ENCODE data around the gene ANK3. TPM values are rescaled to one million over a fixed set of nuclear protein-coding genes. Genes with fewer than 3 reads are reported as not detected.

The ANK3 gene
- total RNA-seq, 1 experiment from 2014 or later: 15.3 TPM

DNA sequence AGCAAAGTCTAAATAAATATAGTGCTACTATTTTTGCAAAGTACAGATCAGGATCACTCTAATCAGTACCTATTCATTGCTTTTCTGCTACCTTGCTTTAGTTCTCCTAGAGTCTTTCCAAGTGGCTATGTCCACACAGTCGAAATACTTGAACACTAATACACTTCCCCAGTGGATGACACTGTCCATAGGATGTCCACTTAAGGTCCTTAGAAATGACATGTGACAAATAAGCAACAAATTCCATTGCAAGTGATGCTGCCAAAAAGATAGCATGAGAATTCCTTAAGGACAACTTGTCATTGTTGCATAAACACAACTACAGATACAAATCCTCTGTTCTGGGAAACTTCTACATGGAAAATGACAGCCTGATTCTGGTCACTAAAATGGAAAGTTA lies 93.6 kb downstream of the ANK3 start:
- DNase-seq (ENCODE audit: low read depth, low spot score) (no peak), ATAC-seq (no peak)
- Histone ChIP-seq H3K9me2 (ENCODE audit: insufficient read depth) (no peaks in the 10 kb centered on the region), H3K27ac (ENCODE audit: low read depth, low read length) (no peak overlapping the region), H3K9me3 (ENCODE audit: control insufficient read depth in 1 of 2, insufficient read depth in 1 of 2, low read depth in 1 of 2, low read length in 2 of 2) (no peaks in the 10 kb centered on the region), H2AFZ (ENCODE audit: low read depth, low read length, poor library complexity, severe bottlenecking) (no peak overlapping the region), H3K79me2 (ENCODE audit: insufficient read depth, low read length) (no peaks in the 10 kb centered on the region), H3K9ac (ENCODE audit: low read length) (no peak overlapping the region), H3K27me3 (ENCODE audit: insufficient read depth, low read length) (no peaks in the 10 kb centered on the region), H3K4me3 (replicated peaks in 1 of 2; ENCODE audit: low read depth in 1 of 2, low read length in 2 of 2) (no peak overlapping the region), H4K20me1 (ENCODE audit: insufficient read depth) (no peaks in the 10 kb centered on the region), H3K36me3 (ENCODE audit: control insufficient read depth in 1 of 2, insufficient read depth in 2 of 2, low read length in 2 of 2) (no peaks in the 10 kb centered on the region), H3K4me1 (ENCODE audit: control insufficient read depth in 1 of 2, insufficient read depth in 2 of 2, low read length in 2 of 2) (no peaks in the 10 kb centered on the region), H3K4me2 (ENCODE audit: low read length) (no peak overlapping the region)
- BruUV-seq (replicated peaks): no TSS peak
- TF ChIP-seq JUND (IDR thresholded peaks at IDR 0.05) (no peak), POLR2A (IDR thresholded peaks at IDR 0.05; ENCODE audit: borderline replicate concordance, extremely low read depth, insufficient read depth, insufficient read length) (no peak), YY1 (IDR thresholded peaks at IDR 0.05; ENCODE audit: extremely low read depth, insufficient replicate concordance, low read depth, low read length) (no peak), SIN3A (IDR thresholded peaks at IDR 0.05; ENCODE audit: low read depth) (no peak), EGR1 (IDR thresholded peaks at IDR 0.05; ENCODE audit: low read depth) (no peak), EZH2 (IDR thresholded peaks at IDR 0.05) (no peak), POLR2AphosphoS5 (IDR thresholded peaks at IDR 0.05; ENCODE audit: low read depth, low read length) (no peak), RAD21 (IDR thresholded peaks at IDR 0.05; ENCODE audit: low read depth) (no peak), TCF7L2 (IDR thresholded peaks at IDR 0.05; ENCODE audit: borderline replicate concordance, extremely low read depth, insufficient read depth, insufficient read length) (no peak), ZNF274 (IDR thresholded peaks at IDR 0.05; ENCODE audit: low read depth, low read length) (no peak), ZFX (IDR thresholded peaks at IDR 0.05) (no peak), ELF1 (IDR thresholded peaks at IDR 0.05; ENCODE audit: borderline replicate concordance, low read depth) (no peak), CBX3 (IDR thresholded peaks at IDR 0.05; ENCODE audit: low read depth) (no peak), SP1 (IDR thresholded peaks at IDR 0.05; ENCODE audit: low read depth) (no peak)
- TF ChIP-seq, protein P1, sequence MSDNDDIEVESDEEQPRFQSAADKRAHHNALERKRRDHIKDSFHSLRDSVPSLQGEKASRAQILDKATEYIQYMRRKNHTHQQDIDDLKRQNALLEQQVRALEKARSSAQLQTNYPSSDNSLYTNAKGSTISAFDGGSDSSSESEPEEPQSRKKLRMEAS (IDR thresholded peaks at IDR 0.05): no peak
- TF ChIP-seq, protein P2, sequence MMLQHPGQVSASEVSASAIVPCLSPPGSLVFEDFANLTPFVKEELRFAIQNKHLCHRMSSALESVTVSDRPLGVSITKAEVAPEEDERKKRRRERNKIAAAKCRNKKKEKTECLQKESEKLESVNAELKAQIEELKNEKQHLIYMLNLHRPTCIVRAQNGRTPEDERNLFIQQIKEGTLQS (IDR thresholded peaks at IDR 0.05): no peak
- TF ChIP-seq, protein P3, sequence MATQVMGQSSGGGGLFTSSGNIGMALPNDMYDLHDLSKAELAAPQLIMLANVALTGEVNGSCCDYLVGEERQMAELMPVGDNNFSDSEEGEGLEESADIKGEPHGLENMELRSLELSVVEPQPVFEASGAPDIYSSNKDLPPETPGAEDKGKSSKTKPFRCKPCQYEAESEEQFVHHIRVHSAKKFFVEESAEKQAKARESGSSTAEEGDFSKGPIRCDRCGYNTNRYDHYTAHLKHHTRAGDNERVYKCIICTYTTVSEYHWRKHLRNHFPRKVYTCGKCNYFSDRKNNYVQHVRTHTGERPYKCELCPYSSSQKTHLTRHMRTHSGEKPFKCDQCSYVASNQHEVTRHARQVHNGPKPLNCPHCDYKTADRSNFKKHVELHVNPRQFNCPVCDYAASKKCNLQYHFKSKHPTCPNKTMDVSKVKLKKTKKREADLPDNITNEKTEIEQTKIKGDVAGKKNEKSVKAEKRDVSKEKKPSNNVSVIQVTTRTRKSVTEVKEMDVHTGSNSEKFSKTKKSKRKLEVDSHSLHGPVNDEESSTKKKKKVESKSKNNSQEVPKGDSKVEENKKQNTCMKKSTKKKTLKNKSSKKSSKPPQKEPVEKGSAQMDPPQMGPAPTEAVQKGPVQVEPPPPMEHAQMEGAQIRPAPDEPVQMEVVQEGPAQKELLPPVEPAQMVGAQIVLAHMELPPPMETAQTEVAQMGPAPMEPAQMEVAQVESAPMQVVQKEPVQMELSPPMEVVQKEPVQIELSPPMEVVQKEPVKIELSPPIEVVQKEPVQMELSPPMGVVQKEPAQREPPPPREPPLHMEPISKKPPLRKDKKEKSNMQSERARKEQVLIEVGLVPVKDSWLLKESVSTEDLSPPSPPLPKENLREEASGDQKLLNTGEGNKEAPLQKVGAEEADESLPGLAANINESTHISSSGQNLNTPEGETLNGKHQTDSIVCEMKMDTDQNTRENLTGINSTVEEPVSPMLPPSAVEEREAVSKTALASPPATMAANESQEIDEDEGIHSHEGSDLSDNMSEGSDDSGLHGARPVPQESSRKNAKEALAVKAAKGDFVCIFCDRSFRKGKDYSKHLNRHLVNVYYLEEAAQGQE (IDR thresholded peaks at IDR 0.05; ENCODE audit: low read depth): no peak
- ChIA-PET RAD21 (ENCODE audit: low non-redundant PET in 1 of 2, low total read pairs in 2 of 2, uncharacterized antibody in 2 of 2, unreplicated experiment in 2 of 2) (no interaction called here), POLR2A (no interaction called here), CTCF (no interaction called here)
- intact Hi-C loops (cut with micrococcal nuclease): no loop called here
